Neuronal stem cell (in vitro differentiated cells): ENCODE results near the gene STRIT1.

ENCODE experiments used
- DNase-seq: peaks from one replicate; pipeline ENCODE4 v3.0.0-alpha.2; 2013; ENCODE audit warnings: low spot score
- H2AFZ ChIP-seq: one replicate; pipeline ENCODE4 v1.6.1; 2013; ENCODE audit warnings: mild to moderate bottlenecking, low read length, inconsistent platforms
- H2AK5ac ChIP-seq: 2 replicates; pipeline ENCODE4 v1.6.1; 2013; ENCODE audit warnings: low read depth, mild to moderate bottlenecking, inconsistent platforms, low read length, moderate library complexity, mixed read lengths
- H2BK120ac ChIP-seq: 2 replicates; pipeline ENCODE4 v1.6.1; 2013; ENCODE audit warnings: low read depth, mild to moderate bottlenecking, inconsistent platforms, low read length, moderate library complexity, mixed read lengths
- H2BK12ac ChIP-seq: one replicate; pipeline ENCODE4 v1.6.1; 2013; ENCODE audit warnings: low read length, inconsistent platforms
- H2BK15ac ChIP-seq: 2 replicates; pipeline ENCODE4 v1.6.1; 2013; ENCODE audit warnings: mild to moderate bottlenecking, low read length, inconsistent platforms, mixed read lengths
- H2BK5ac ChIP-seq: one replicate; pipeline ENCODE4 v1.6.1; 2013; ENCODE audit warnings: inconsistent platforms, mild to moderate bottlenecking, low read length, moderate library complexity
- H3K14ac ChIP-seq: one replicate; pipeline ENCODE4 v1.6.1; 2013; ENCODE audit warnings: low read length, inconsistent platforms
- H3K18ac ChIP-seq: 2 replicates; pipeline ENCODE4 v1.6.1; 2013; ENCODE audit warnings: low read length, inconsistent platforms
- H3K23ac ChIP-seq: 2 replicates; pipeline ENCODE4 v1.6.1; 2013; ENCODE audit warnings: low read depth, mild to moderate bottlenecking, mixed read lengths, low read length, inconsistent platforms; ENCODE audit not compliant: poor library complexity
- H3K27ac ChIP-seq: replicated peaks from 3 replicates; pipeline ENCODE4 v1.5.1; 2013; ENCODE audit warnings: low read length, inconsistent platforms
- H3K27me3 ChIP-seq, 3 experiments: 2 replicates each; pipeline ENCODE4 v1.6.1; 2013; ENCODE audit warnings: low read length in 3 of 3, mild to moderate bottlenecking in 2 of 3, inconsistent platforms in 1 of 3, low read depth in 1 of 3, mixed read lengths in 1 of 3, moderate library complexity in 1 of 3; ENCODE audit not compliant: control insufficient read depth in 3 of 3, insufficient read depth in 3 of 3
- H3K36me3 ChIP-seq, 2 donors: replicated peaks in 1 of 2; 2 replicates each; pipeline ENCODE4 v1.6.1; 2013; ENCODE audit warnings: low read length in 2 of 2; ENCODE audit not compliant: control insufficient read depth in 2 of 2, insufficient read depth in 2 of 2
- H3K4ac ChIP-seq: 2 replicates; pipeline ENCODE4 v1.6.1; 2013; ENCODE audit warnings: inconsistent platforms, mild to moderate bottlenecking, low read length, moderate library complexity
- H3K4me1 ChIP-seq, 2 donors: 1 replicate in 1 of 2; 2 replicates in 1 of 2; pipeline ENCODE4 v1.6.1; 2013; ENCODE audit warnings: low read length in 2 of 2, low read depth in 1 of 2; ENCODE audit not compliant: control insufficient read depth in 2 of 2, insufficient read depth in 1 of 2
- H3K4me2 ChIP-seq: one replicate; pipeline ENCODE4 v1.6.1; 2013; ENCODE audit warnings: mild to moderate bottlenecking, low read length, inconsistent platforms; ENCODE audit not compliant: insufficient read depth, poor library complexity, severe bottlenecking
- H3K4me3 ChIP-seq, 2 donors: 2 replicates each; pipeline ENCODE4 v1.5.1; 2013; ENCODE audit warnings: low read length in 2 of 2, mild to moderate bottlenecking in 2 of 2, inconsistent platforms in 1 of 2, moderate library complexity in 1 of 2
- H3K79me1 ChIP-seq: one replicate; pipeline ENCODE4 v1.6.1; 2013; ENCODE audit warnings: low read depth, mild to moderate bottlenecking, inconsistent platforms, low read length, moderate library complexity
- H3K9ac ChIP-seq: one replicate; pipeline ENCODE4 v1.6.1; 2013; ENCODE audit warnings: mild to moderate bottlenecking, low read depth, low read length, inconsistent platforms; ENCODE audit not compliant: poor library complexity
- H3K9me3 ChIP-seq, 2 donors: replicated peaks in 1 of 2; 2 replicates each; pipeline versions ENCODE3 to v1.6.1; 2013; ENCODE audit warnings: low read length in 2 of 2, mild to moderate bottlenecking in 2 of 2, inconsistent platforms in 1 of 2, low read depth in 1 of 2, mixed read lengths in 1 of 2, moderate library complexity in 1 of 2; ENCODE audit not compliant: control insufficient read depth in 2 of 2, insufficient read depth in 1 of 2
- H4K8ac ChIP-seq: one replicate; pipeline ENCODE4 v1.6.1; 2013; ENCODE audit warnings: low read depth, mild to moderate bottlenecking, inconsistent platforms, low read length, moderate library complexity
- H4K91ac ChIP-seq: one replicate; pipeline ENCODE4 v1.6.1; 2013; ENCODE audit warnings: low read length, low read depth, mild to moderate bottlenecking, inconsistent platforms; ENCODE audit not compliant: poor library complexity
- WGBS, 2 donors: extraction: QIAGEN DNeasy Blood & Tissue Kit; methylation state at CpG; one replicate each; pipeline ENCODE4 v1.1.7; 2013; ENCODE audit warnings: missing lambda C conversion rate in 2 of 2, mixed read lengths in 1 of 2; ENCODE audit not compliant: insufficient read length in 2 of 2, insufficient replicate concordance in 1 of 2; ENCODE audit errors: extremely low coverage in 2 of 2; 5-methylcytosine and 5-hydroxymethylcytosine counted together

Gene STRIT1

GRCh38 chr3:155321418-155321817, 27.9 kb upstream of the STRIT1 start:
- Histone ChIP-seq H2BK120ac (no peak overlapping the region), H3K14ac (no peak overlapping the region), H2AK5ac (no peak overlapping the region), H3K4me3 (no peak overlapping the region), H3K79me1 (no peaks in the 10 kb centered on the region), H3K9ac (no peak overlapping the region), H3K27ac (no peak overlapping the region), H3K36me3 (no peaks in the 10 kb centered on the region), H3K23ac (no peak overlapping the region), H3K27me3 (no peaks in the 10 kb centered on the region), H2AFZ (no peak overlapping the region), H3K18ac (no peak overlapping the region), H2BK5ac (no peak overlapping the region), H4K91ac (no peak overlapping the region), H3K4me1 (peaks cover 0 to 2% of the 10 kb centered on the region in 2 donors), H4K8ac (no peak overlapping the region), H3K4me2 (no peak overlapping the region), H3K9me3 (no peaks in the 10 kb centered on the region), H2BK15ac (no peak overlapping the region), H3K4ac (no peak overlapping the region), H2BK12ac (no peak overlapping the region)
- DNase-seq: no peak
- WGBS, 2 donors: no CpG with 5 or more reads among the region's 2 CpGs

- H3K18ac ChIP-seq: no peak overlapping the region
- no peak overlapping the region for H2AK5ac ChIP-seq
- H3K79me1 ChIP-seq: no peaks in the 10 kb centered on the region
- no peak overlapping the region for H2BK120ac ChIP-seq
- H4K91ac ChIP-seq: no peak overlapping the region
- H2AFZ ChIP-seq: no peak overlapping the region
- H2BK12ac ChIP-seq: no peak overlapping the region
- no peak overlapping the region for H3K4ac ChIP-seq
- no peaks in the 10 kb centered on the region for H3K36me3 ChIP-seq
- H3K9me3 ChIP-seq: no peaks in the 10 kb centered on the region
- no peak overlapping the region for H3K4me2 ChIP-seq
- no peak overlapping the region for H2BK15ac ChIP-seq
- DNase-seq: no peak
- H3K9ac ChIP-seq: no peak overlapping the region
- H3K4me1 ChIP-seq: no peaks in the 10 kb centered on the region
- H3K23ac ChIP-seq: no peak overlapping the region
- no peak overlapping the region for H3K27ac ChIP-seq
- no peaks in the 10 kb centered on the region for H3K27me3 ChIP-seq
- no peak overlapping the region for H3K14ac ChIP-seq
- H4K8ac ChIP-seq: no peak overlapping the region
- no peak overlapping the region for H2BK5ac ChIP-seq
- no peak overlapping the region for H3K4me3 ChIP-seq
These were observed 27.5 kb upstream of the STRIT1 start for GRCh38 chr3:155320934-155321333.

- no peak for DNase-seq
- H4K8ac ChIP-seq: no peak overlapping the region
- no CpG with 5 or more reads among the region's 2 CpGs for WGBS, 2 donors
These were observed 25.3 kb upstream of the STRIT1 start for GRCh38 chr3:155318740-155319139.

GRCh38 chr3:155317211-155317610, 23.7 kb upstream of the STRIT1 start:
- Histone ChIP-seq H3K27me3 (no peaks in the 10 kb centered on the region), H3K4me2 (no peak overlapping the region), H2BK120ac (no peak overlapping the region), H2AFZ (no peak overlapping the region), H2BK5ac (no peak overlapping the region), H4K8ac (no peak overlapping the region), H3K79me1 (no peaks in the 10 kb centered on the region), H2AK5ac (no peak overlapping the region), H3K36me3 (no peaks in the 10 kb centered on the region), H3K18ac (no peak overlapping the region), H3K9ac (no peak overlapping the region), H2BK12ac (no peak overlapping the region), H3K4ac (no peak overlapping the region), H3K4me3 (no peak overlapping the region), H3K23ac (no peak overlapping the region), H3K14ac (no peak overlapping the region), H3K9me3 (no peaks in the 10 kb centered on the region), H3K4me1 (no peaks in the 10 kb centered on the region), H4K91ac (no peak overlapping the region), H2BK15ac (no peak overlapping the region), H3K27ac (no peak overlapping the region)
- WGBS, 2 donors: no CpG with 5 or more reads among the region's 1 CpG
- DNase-seq: no peak

More at GRCh38 chr3:155318740-155319139, 25.3 kb upstream of the STRIT1 start:
- Histone ChIP-seq H3K4ac (no peak overlapping the region), H2BK120ac (no peak overlapping the region), H3K4me1 (no peaks in the 10 kb centered on the region), H3K4me2 (no peak overlapping the region), H3K79me1 (no peaks in the 10 kb centered on the region), H3K27ac (no peak overlapping the region), H3K18ac (no peak overlapping the region), H3K23ac (no peak overlapping the region), H3K27me3 (no peaks in the 10 kb centered on the region), H2BK12ac (no peak overlapping the region), H3K14ac (no peak overlapping the region), H4K91ac (no peak overlapping the region), H3K9me3 (no peaks in the 10 kb centered on the region), H2BK5ac (no peak overlapping the region), H2BK15ac (no peak overlapping the region), H3K36me3 (no peaks in the 10 kb centered on the region), H3K9ac (no peak overlapping the region), H3K4me3 (no peak overlapping the region), H2AK5ac (no peak overlapping the region), H2AFZ (no peak overlapping the region)
